Transverse colon (tissue), 4 donors: ENCODE data around the gene CAPZA1. TPM values are rescaled to one million over a fixed set of nuclear protein-coding genes. Genes with fewer than 3 reads are reported as not detected.

Experiments
- DNase-seq: peaks from one replicate; pipeline ENCODE4 v3.0.0-alpha.2; 2019
- H3K27ac ChIP-seq, 4 donors: fragments of 200-600 bp; sonication (generic); 2 replicates each; pipeline ENCODE4 v1.5.1; 2016 to 2018; ENCODE audit warnings: inconsistent platforms in 4 of 4
- H3K27me3 ChIP-seq: fragments of 200-600 bp; sonication (generic); 2 replicates; pipeline ENCODE4 v1.5.1; 2017; ENCODE audit warnings: inconsistent platforms
- H3K36me3 ChIP-seq, 4 donors: fragments of 200-600 bp; sonication (generic); 2 replicates each; pipeline ENCODE4 v1.5.1; 2017 to 2019; ENCODE audit warnings: inconsistent platforms in 4 of 4
- H3K4me1 ChIP-seq, 4 donors: fragments of 200-600 bp; sonication (generic); 2 replicates each; pipeline ENCODE4 v1.5.1; 2017 to 2020; ENCODE audit warnings: inconsistent platforms in 4 of 4
- H3K4me3 ChIP-seq, 4 donors: fragments of 200-600 bp; sonication (generic); 1 replicate in 1 of 4; 2 replicates in 3 of 4; pipeline versions ENCODE4 v1.5.1 to v1.6.1; 2017 to 2019; ENCODE audit warnings: inconsistent platforms in 4 of 4
- H3K9me3 ChIP-seq, 2 donors: fragments of 200-600 bp; sonication (generic); 2 replicates each; pipeline ENCODE4 v1.5.1; 2017 to 2019; ENCODE audit warnings: inconsistent platforms in 2 of 2
- EP300 ChIP-seq: sonication (generic); formaldehyde crosslinking; IDR thresholded peaks from one replicate; pipeline ENCODE4 v1.6.1; 2017; ENCODE audit warnings: antibody characterized with exemption, low read depth
- POLR2A ChIP-seq: fragments of 450-650 bp; IDR thresholded peaks from one replicate; pipeline ENCODE4 v1.6.1; 2016; ENCODE audit warnings: antibody characterized with exemption, mild to moderate bottlenecking, moderate library complexity
- POLR2AphosphoS5 ChIP-seq, 3 donors: sonication (generic); formaldehyde crosslinking; IDR thresholded peaks; one replicate each; pipeline ENCODE4 v1.6.1; 2016; ENCODE audit warnings: antibody characterized with exemption in 3 of 3
- WGBS, 2 donors: methylation state at CpG; one replicate each; pipeline ENCODE4 v1.1.5; 2018; ENCODE audit warnings: low coverage in 1 of 2; 5-methylcytosine and 5-hydroxymethylcytosine counted together
- in situ Hi-C, 4 donors: fragments of 200-750 bp; cut with MboI; loops; one replicate each; pipeline versions ENCODE4 v1.15.0 to v1.15.1; 2017; ENCODE audit warnings: low sequenced_read_pairs in 3 of 4, low pct_ligation_motif_present in 1 of 4, low pct_unique_long_range_greater_than_20kb in 1 of 4
- intact Hi-C: fragments of 100-400 bp; cut with DNase I; formaldehyde crosslinking; loops from one replicate; pipeline ENCODE4 v1.15.1; 2023; ENCODE audit warnings: low total_unique reads
- total RNA-seq, 4 donors: library from RNA; depleted of rRNA; stranded (reverse); fragments of >200 nt; gene quantifications; one replicate each; pipeline ENCODE4 v1.1.0, GENCODE V29; 2016
- TF ChIP-seq, protein P1 (sequence below), 5 experiments: fragments of 200-600 bp in 3 of 5; fragments of 450-650 bp in 2 of 5; sonication (generic) in 3 of 5; IDR thresholded peaks; 1 replicate in 2 of 5; 2 replicates in 3 of 5; pipeline ENCODE4 v1.5.1; 2016 to 2017; ENCODE audit warnings: antibody characterized with exemption in 5 of 5, inconsistent platforms in 3 of 5, mild to moderate bottlenecking in 2 of 5, moderate library complexity in 1 of 5

The CAPZA1 gene
- total RNA-seq, 4 donors from 2014 or later, result 44.2 to 228 (median 123) TPM

- Histone ChIP-seq H3K9me3 (no peaks in the 10 kb centered on the region), H3K27ac (no peak overlapping the region), H3K27me3 (no peaks in the 10 kb centered on the region), H3K4me1 (peaks cover 4 to 62% (median 27%) of the 10 kb centered on the region in 4 donors), H3K36me3 (no peaks in the 10 kb centered on the region), H3K4me3 (no peak overlapping the region)
- WGBS, 2 donors, result 94 to 97% methylated on average over 5 of the region's 5 CpGs
- TF ChIP-seq, protein P1, sequence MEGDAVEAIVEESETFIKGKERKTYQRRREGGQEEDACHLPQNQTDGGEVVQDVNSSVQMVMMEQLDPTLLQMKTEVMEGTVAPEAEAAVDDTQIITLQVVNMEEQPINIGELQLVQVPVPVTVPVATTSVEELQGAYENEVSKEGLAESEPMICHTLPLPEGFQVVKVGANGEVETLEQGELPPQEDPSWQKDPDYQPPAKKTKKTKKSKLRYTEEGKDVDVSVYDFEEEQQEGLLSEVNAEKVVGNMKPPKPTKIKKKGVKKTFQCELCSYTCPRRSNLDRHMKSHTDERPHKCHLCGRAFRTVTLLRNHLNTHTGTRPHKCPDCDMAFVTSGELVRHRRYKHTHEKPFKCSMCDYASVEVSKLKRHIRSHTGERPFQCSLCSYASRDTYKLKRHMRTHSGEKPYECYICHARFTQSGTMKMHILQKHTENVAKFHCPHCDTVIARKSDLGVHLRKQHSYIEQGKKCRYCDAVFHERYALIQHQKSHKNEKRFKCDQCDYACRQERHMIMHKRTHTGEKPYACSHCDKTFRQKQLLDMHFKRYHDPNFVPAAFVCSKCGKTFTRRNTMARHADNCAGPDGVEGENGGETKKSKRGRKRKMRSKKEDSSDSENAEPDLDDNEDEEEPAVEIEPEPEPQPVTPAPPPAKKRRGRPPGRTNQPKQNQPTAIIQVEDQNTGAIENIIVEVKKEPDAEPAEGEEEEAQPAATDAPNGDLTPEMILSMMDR (IDR thresholded peaks at IDR 0.05), result no peak
- TF ChIP-seq POLR2A, result no peak
- TF ChIP-seq EP300, result no peak
- TF ChIP-seq POLR2AphosphoS5 (IDR thresholded peaks at IDR 0.05), result no peak
- intact Hi-C loops, result no loop called here
- no peak for DNase-seq
- in situ Hi-C loops, result loop anchor here in 1 of 4 donors (10.0 kb wide), 1 partner anchor 79 kb away; the partner anchor contains the start of gene RHOC
These were observed 6.6 kb downstream of the CAPZA1 start for GRCh38 chr1:112626193-112626592.

- Histone ChIP-seq H3K4me3 (no peak overlapping the region), H3K27me3 (no peaks in the 10 kb centered on the region), H3K4me1 (peaks cover 4 to 58% (median 23%) of the 10 kb centered on the region in 4 donors), H3K9me3 (no peaks in the 10 kb centered on the region), H3K27ac (no peak overlapping the region), H3K36me3 (no peaks in the 10 kb centered on the region)
- in situ Hi-C loops, result loop anchor here in 1 of 4 donors (10.0 kb wide), 1 partner anchor 78 kb away; the partner anchor contains the start of gene RHOC
- DNase-seq, result no peak
- intact Hi-C loops, result no loop called here
- no peak for TF ChIP-seq EP300
- TF ChIP-seq POLR2A, result no peak
- TF ChIP-seq, protein P1 (IDR thresholded peaks at IDR 0.05), result no peak
- TF ChIP-seq POLR2AphosphoS5 (IDR thresholded peaks at IDR 0.05), result no peak
These were observed 7.3 kb downstream of the CAPZA1 start for GRCh38 chr1:112626887-112627286.

- intact Hi-C loops (no loop called here), in situ Hi-C loops (loop anchor here in 1 of 4 donors (10.0 kb wide), 1 partner anchor 76 kb away; the partner anchor contains the start of gene RHOC)
- peaks cover 0 to 57% (median 15%) of the 10 kb centered on the region in 4 donors for H3K4me1 ChIP-seq
- H3K4me3 ChIP-seq, result no peak overlapping the region
- no peak overlapping the region for H3K27ac ChIP-seq
- 82 to 86% methylated on average over 2 of the region's 2 CpGs for WGBS, 2 donors
- no peak for DNase-seq
- no peak for TF ChIP-seq POLR2A
- no peak for TF ChIP-seq EP300
- TF ChIP-seq, protein P1 (IDR thresholded peaks at IDR 0.05), result no peak
- no peak for TF ChIP-seq POLR2AphosphoS5 (IDR thresholded peaks at IDR 0.05)
- H3K9me3 ChIP-seq, result no peaks in the 10 kb centered on the region
- no peaks in the 10 kb centered on the region for H3K36me3 ChIP-seq
- H3K27me3 ChIP-seq, result no peaks in the 10 kb centered on the region
These were observed 8.9 kb downstream of the CAPZA1 start for GRCh38 chr1:112628516-112628915.

- no peaks in the 10 kb centered on the region for H3K27me3 ChIP-seq
- H3K4me3 ChIP-seq, result no peak overlapping the region
- no peaks in the 10 kb centered on the region for H3K36me3 ChIP-seq
- H3K4me1 ChIP-seq, result peaks cover 0 to 61% (median 18%) of the 10 kb centered on the region in 4 donors
- in situ Hi-C loops (loop anchor here in 1 of 4 donors (10.0 kb wide), 1 partner anchor 76 kb away; the partner anchor contains the start of gene RHOC), intact Hi-C loops (no loop called here)
- H3K27ac ChIP-seq, result no peak overlapping the region
- no peaks in the 10 kb centered on the region for H3K9me3 ChIP-seq
- DNase-seq, result no peak
- TF ChIP-seq, protein P1 (IDR thresholded peaks at IDR 0.05), result no peak
- TF ChIP-seq POLR2A (no peak), EP300 (no peak), POLR2AphosphoS5 (IDR thresholded peaks at IDR 0.05) (no peak)
These were observed 9.6 kb downstream of the CAPZA1 start for GRCh38 chr1:112629256-112629655.
